Activated naive CD4-positive, alpha-beta T cell treated with anti-CD3 and anti-CD28 coated beads, Interleukin-2, amount 50 U/mL, for 24 hours (primary cell): ENCODE results near the gene EXOG.

ENCODE experiments used
- H3K27ac Mint-ChIP-seq: one replicate; pipeline ENCODE4 v1.8.0; 2021; ENCODE audit warnings: mild to moderate bottlenecking, mixed read lengths
- H3K27me3 Mint-ChIP-seq: one replicate; pipeline ENCODE4 v1.8.0; 2021; ENCODE audit warnings: mixed read lengths
- H3K36me3 Mint-ChIP-seq: one replicate; pipeline ENCODE4 v1.8.0; 2021; ENCODE audit warnings: mixed read lengths
- H3K4me1 Mint-ChIP-seq: one replicate; pipeline ENCODE4 v1.8.0; 2021; ENCODE audit warnings: mixed read lengths
- H3K4me3 Mint-ChIP-seq: one replicate; pipeline ENCODE4 v1.8.0; 2021; ENCODE audit warnings: mild to moderate bottlenecking, mixed read lengths
- H3K9me3 Mint-ChIP-seq: one replicate; pipeline ENCODE4 v1.8.0; 2021; ENCODE audit warnings: mixed read lengths

EXOG gene

GRCh38 chr3:38482951-38483350, 13.2 kb upstream of the EXOG start:
- Mint-ChIP-seq H3K27ac (no peak overlapping the region), H3K9me3 (no peaks in the 10 kb centered on the region), H3K27me3 (no peaks in the 10 kb centered on the region), H3K4me1 (no peaks in the 10 kb centered on the region), H3K36me3 (peaks cover 3% of the 10 kb centered on the region), H3K4me3 (no peak overlapping the region)

DNA sequence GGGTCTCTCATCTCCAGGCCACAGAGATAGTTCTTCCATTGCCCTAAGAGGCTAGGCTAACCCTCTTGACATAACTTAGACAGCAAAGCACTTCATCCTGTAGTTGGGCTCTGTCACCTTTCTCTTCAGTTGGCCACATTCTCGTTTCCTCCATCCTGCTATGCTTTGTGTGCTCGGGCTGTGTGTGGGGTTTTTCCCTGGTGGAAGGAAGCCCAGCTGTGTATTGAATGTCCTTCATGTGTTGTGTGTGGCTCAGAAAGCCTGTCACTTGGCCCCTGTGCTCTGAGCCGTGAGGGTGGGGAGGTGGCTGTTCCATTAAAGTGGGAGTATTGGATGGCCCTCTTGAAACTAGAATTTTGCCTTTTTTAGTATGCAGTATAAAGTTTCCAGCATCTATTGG, 8.8 kb upstream of the EXOG start:
- Mint-ChIP-seq H3K4me1 (no peaks in the 10 kb centered on the region), H3K4me3 (no peak overlapping the region), H3K27ac (no peak overlapping the region), H3K36me3 (peaks cover 3% of the 10 kb centered on the region), H3K9me3 (no peaks in the 10 kb centered on the region), H3K27me3 (no peaks in the 10 kb centered on the region)

DNA sequence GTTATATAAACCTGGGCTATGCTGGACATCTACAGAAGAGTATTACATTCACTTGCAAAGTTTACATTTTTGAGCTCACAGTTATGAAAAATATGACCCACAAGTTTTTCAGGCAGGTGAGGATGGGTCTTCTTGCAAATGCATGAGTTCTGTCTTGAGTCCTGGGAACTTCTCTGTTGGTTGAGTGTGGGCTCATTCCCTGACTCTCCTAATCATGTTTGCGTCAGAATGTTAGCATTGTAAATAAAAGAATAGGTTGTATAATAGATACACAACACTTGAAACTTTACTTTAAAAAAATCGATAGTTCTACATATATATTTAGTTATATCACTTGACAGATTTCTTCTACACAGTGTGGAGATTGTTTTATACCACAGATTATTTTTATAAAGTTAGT, 7.2 kb upstream of the EXOG start:
- no peak overlapping the region for H3K4me3 Mint-ChIP-seq
- H3K4me1 Mint-ChIP-seq = no peaks in the 10 kb centered on the region
- no peaks in the 10 kb centered on the region for H3K9me3 Mint-ChIP-seq
- H3K27ac Mint-ChIP-seq = no peak overlapping the region
- H3K36me3 Mint-ChIP-seq = no peaks in the 10 kb centered on the region
- no peaks in the 10 kb centered on the region for H3K27me3 Mint-ChIP-seq

DNA sequence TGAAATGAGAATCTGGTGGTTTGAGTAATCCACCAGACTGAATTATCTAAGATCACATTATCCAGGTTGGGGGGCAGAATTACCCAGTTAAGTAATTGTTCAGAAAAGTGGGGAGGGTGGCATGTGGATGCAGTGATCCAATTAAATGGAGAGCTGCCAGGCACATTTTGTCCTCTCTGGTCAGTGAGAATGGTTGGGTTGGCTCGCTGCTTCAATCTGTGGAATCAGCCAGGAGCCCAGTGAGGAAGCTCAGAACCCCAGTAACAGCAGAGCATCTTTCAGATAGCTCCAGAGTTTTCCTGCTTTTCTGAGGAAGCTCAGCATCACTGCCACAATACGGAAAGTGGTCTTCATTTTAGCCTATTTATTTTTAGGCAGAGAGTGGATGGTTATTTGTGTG, 6.4 kb upstream of the EXOG start:
- no peak overlapping the region for H3K27ac Mint-ChIP-seq
- no peaks in the 10 kb centered on the region for H3K27me3 Mint-ChIP-seq
- no peaks in the 10 kb centered on the region for H3K36me3 Mint-ChIP-seq
- H3K4me3 Mint-ChIP-seq = no peak overlapping the region
- no peaks in the 10 kb centered on the region for H3K4me1 Mint-ChIP-seq
- no peaks in the 10 kb centered on the region for H3K9me3 Mint-ChIP-seq

GRCh38 chr3:38490281-38491030, 5.7 kb upstream of the EXOG start:
- Mint-ChIP-seq H3K36me3 (no peaks in the 10 kb centered on the region), H3K4me1 (no peaks in the 10 kb centered on the region), H3K27me3 (no peaks in the 10 kb centered on the region), H3K9me3 (no peaks in the 10 kb centered on the region), H3K27ac (no peak overlapping the region), H3K4me3 (no peak overlapping the region)

DNA sequence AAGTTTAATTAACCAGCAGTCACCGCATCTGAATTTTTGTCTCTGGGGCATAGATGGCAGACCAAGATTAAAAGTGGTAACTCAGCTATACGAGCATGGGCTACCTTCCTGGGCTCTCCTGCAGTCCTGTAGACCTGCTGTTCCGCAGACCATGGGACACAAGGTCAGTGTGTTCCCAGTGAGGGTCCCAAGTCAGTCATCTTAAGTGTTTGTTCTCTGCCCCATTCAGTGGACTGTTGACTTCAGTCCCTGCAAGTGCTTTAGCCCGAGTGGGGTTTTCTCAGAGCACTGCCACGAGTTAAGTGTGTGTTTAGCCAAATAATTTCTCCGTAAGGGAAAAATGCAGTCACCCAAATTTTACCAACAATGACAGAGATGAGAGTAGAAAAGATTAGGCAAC, 4.9 kb upstream of the EXOG start:
- H3K9me3 Mint-ChIP-seq = no peaks in the 10 kb centered on the region
- no peak overlapping the region for H3K4me3 Mint-ChIP-seq
- H3K36me3 Mint-ChIP-seq = no peaks in the 10 kb centered on the region
- no peaks in the 10 kb centered on the region for H3K27me3 Mint-ChIP-seq
- H3K27ac Mint-ChIP-seq = no peak overlapping the region
- H3K4me1 Mint-ChIP-seq = no peaks in the 10 kb centered on the region

- H3K4me1 Mint-ChIP-seq = peaks cover 11% of the 10 kb centered on the region
- no peaks in the 10 kb centered on the region for H3K27me3 Mint-ChIP-seq
- no peak overlapping the region for H3K4me3 Mint-ChIP-seq
- no peaks in the 10 kb centered on the region for H3K9me3 Mint-ChIP-seq
- no peak overlapping the region for H3K27ac Mint-ChIP-seq
- no peaks in the 10 kb centered on the region for H3K36me3 Mint-ChIP-seq
These were observed 3.1 kb upstream of the EXOG start for GRCh38 chr3:38493031-38493430.

GRCh38 chr3:38497031-38497430, 891 bp downstream of the EXOG start:
- peaks cover 6% of the 10 kb centered on the region for H3K36me3 Mint-ChIP-seq
- H3K4me1 Mint-ChIP-seq = peaks cover 24% of the 10 kb centered on the region
- H3K9me3 Mint-ChIP-seq = no peaks in the 10 kb centered on the region
- peak overlapping the region; percentile 99 for H3K4me3 Mint-ChIP-seq
- H3K27ac Mint-ChIP-seq = peak overlapping the region; percentile 93
- H3K27me3 Mint-ChIP-seq = no peaks in the 10 kb centered on the region

DNA sequence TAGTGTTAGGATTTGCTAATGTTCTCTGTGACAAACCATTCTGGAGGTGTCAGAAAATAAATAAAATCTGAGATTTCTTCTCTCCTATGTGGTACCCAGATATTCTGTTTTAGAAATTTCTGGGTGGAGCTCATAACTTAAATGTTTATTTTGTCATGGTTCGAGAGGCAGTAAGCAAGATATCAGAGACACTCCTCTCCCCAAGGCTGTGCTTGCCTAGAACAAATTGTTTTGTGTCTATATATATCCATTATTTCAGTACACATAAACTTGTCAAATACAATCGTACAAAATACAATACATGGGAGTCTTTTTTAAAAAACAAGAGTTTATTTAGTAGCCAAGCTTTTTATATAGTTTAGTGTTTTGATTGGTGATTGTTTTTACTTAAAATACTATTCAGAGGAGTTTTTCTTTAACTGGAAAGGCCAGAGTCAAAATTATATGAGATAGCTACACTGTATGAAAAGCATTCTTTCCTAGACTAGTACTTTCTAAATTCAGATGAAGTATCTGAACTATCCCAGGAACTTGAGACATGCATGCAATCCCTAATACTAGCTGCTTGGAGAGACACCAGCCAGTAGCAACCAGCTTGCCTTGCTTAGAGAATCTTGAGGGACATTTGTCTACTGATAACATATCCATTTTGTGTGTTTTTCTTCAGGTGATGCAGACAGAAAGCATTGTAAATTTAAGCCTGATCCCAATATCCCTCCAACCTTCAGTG, 4.7 kb downstream of the EXOG start:
- H3K27me3 Mint-ChIP-seq = no peaks in the 10 kb centered on the region
- no peak overlapping the region for H3K4me3 Mint-ChIP-seq
- H3K36me3 Mint-ChIP-seq = peaks cover 14% of the 10 kb centered on the region
- no peaks in the 10 kb centered on the region for H3K9me3 Mint-ChIP-seq
- no peak overlapping the region for H3K27ac Mint-ChIP-seq
- peaks cover 24% of the 10 kb centered on the region for H3K4me1 Mint-ChIP-seq

DNA sequence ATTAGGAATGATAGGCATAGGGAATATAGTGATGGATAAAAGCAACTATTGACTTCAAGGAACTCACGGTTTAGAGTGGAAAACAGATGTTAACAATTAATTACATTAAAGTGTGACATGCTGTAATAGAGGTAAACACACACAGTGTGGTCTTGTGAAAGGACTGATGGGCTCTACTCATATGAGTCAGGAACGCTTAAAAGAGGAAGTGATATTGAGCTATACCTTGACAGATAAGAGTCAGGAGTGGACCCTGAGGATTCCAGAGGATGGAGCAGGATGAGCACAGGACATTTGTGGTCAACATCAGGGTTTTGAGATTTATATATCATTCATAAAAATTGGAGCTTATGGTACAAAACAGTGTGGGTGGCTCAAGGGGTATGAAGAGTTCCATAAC, 11.0 kb downstream of the EXOG start:
- Mint-ChIP-seq H3K4me3 (no peak overlapping the region), H3K27ac (no peak overlapping the region), H3K27me3 (no peaks in the 10 kb centered on the region), H3K4me1 (no peaks in the 10 kb centered on the region), H3K9me3 (no peaks in the 10 kb centered on the region), H3K36me3 (peaks cover 20% of the 10 kb centered on the region)

DNA sequence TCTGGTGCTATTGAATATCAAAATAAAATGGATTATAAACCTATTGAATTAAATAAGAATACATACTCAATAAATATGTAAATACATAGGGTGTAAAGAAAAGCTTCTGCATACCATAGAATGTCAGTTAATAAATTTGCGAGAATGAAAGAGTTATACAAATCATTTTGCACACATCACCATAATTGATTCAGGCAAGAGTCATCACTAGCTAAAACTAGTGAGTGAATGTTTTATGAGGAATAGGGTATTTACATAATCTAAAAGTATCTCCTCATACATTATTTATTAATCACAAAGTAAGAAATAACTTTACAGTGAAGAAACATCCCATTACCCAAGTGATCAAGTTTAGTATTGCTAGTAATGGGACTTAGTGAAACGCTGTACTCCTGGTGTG, 13.6 kb downstream of the EXOG start:
- no peak overlapping the region for H3K27ac Mint-ChIP-seq
- no peaks in the 10 kb centered on the region for H3K4me1 Mint-ChIP-seq
- H3K4me3 Mint-ChIP-seq = no peak overlapping the region
- H3K27me3 Mint-ChIP-seq = no peaks in the 10 kb centered on the region
- H3K9me3 Mint-ChIP-seq = no peaks in the 10 kb centered on the region
- peaks cover 20% of the 10 kb centered on the region for H3K36me3 Mint-ChIP-seq

GRCh38 chr3:38510631-38511030, 14.5 kb downstream of the EXOG start:
- H3K4me1 Mint-ChIP-seq = no peaks in the 10 kb centered on the region
- H3K4me3 Mint-ChIP-seq = no peak overlapping the region
- peaks cover 21% of the 10 kb centered on the region for H3K36me3 Mint-ChIP-seq
- no peaks in the 10 kb centered on the region for H3K9me3 Mint-ChIP-seq
- no peaks in the 10 kb centered on the region for H3K27me3 Mint-ChIP-seq
- no peak overlapping the region for H3K27ac Mint-ChIP-seq

DNA sequence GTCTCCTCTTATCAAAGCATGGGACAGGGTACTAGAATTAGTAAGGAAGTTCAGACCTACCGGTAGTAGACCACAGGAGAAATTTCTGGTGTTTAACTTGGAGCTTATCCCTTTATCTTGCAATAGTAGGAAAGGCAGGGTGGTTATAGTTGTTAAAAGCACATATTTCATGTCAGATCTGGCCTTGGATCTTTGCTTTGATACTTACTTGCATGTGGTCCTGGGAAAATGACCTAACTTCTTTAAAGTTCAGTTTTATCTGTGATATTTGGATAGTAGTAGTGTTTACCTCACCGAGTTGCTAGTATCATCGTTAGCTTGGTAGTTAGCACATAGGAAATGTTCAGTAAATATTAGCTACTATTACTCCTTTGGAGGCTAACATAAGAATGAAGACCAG, 15.4 kb downstream of the EXOG start:
- no peak overlapping the region for H3K4me3 Mint-ChIP-seq
- peaks cover 24% of the 10 kb centered on the region for H3K36me3 Mint-ChIP-seq
- no peaks in the 10 kb centered on the region for H3K27me3 Mint-ChIP-seq
- H3K4me1 Mint-ChIP-seq = no peaks in the 10 kb centered on the region
- H3K9me3 Mint-ChIP-seq = no peaks in the 10 kb centered on the region
- H3K27ac Mint-ChIP-seq = no peak overlapping the region

DNA sequence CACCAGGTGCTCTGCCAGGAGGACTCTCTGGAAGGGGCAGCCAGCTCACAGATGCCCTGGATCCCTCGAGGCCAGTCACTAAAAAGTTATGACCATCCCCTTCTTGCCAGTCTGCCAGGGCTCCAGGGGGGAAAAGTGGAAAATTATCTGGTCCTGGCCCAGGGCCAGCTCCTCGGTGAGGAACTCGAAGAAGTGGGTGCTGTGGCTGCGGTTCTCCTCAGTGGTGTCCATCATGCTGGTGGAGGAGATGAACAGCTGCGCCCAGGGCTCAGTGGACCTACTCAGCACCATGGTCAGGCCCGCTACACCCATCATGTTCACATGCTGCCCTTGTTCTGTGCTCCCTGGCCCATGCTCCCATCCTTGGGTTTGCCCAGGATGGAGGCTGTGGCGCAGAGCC, 19.2 kb downstream of the EXOG start:
- Mint-ChIP-seq H3K36me3 (peaks cover 15% of the 10 kb centered on the region), H3K27me3 (no peaks in the 10 kb centered on the region), H3K9me3 (no peaks in the 10 kb centered on the region), H3K4me1 (peaks cover 25% of the 10 kb centered on the region), H3K4me3 (no peak overlapping the region), H3K27ac (no peak overlapping the region)

DNA sequence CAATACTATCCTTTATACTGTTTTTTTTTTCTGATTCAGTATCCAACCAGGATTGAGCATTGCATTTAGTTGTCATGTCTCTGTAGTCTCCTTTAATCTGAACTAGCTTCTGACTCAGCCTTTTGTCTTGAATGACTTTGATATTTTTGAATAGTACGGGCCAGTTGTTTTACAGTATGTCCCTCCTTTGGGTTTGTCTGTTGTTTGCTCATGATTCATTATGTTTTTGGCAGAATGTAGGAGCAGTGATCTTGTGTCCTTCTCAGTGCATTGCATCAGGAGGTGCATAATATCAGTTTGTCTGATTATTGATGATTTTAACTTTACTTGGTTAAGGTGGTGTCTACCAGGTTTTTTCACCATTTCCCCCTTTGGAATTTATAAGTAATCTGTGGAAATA, 20.5 kb downstream of the EXOG start:
- H3K36me3 Mint-ChIP-seq = peaks cover 15% of the 10 kb centered on the region
- no peak overlapping the region for H3K27ac Mint-ChIP-seq
- peaks cover 38% of the 10 kb centered on the region for H3K4me1 Mint-ChIP-seq
- no peaks in the 10 kb centered on the region for H3K27me3 Mint-ChIP-seq
- H3K9me3 Mint-ChIP-seq = no peaks in the 10 kb centered on the region
- no peak overlapping the region for H3K4me3 Mint-ChIP-seq

DNA sequence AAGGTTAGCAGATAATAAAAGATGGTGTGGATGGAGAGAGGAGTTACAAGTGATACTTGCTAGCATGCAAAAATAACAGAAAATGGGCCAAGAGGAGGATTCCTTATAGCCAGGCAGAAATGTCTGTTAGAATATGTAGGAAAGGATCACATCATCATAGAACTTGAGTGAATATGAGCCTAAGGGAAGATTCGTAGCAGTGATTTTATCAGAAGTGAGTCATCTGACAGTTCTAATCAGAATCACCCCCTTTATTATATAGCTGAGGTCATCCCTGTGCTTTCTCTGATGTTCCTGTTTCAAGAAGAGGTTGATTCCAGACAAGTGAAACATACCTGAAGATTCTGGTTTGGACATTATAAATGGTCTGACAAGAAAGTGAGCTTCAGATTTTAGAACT, 22.9 kb downstream of the EXOG start:
- Mint-ChIP-seq H3K4me1 (peaks cover 39% of the 10 kb centered on the region), H3K4me3 (no peak overlapping the region)

More for the DNA sequence above, 22.9 kb downstream of the EXOG start:
- H3K27me3 Mint-ChIP-seq = no peaks in the 10 kb centered on the region
- peak overlapping the region; percentile 5 for H3K27ac Mint-ChIP-seq
- H3K9me3 Mint-ChIP-seq = no peaks in the 10 kb centered on the region
- H3K36me3 Mint-ChIP-seq = peaks cover 11% of the 10 kb centered on the region
